ENCODE data around the gene CRYZL1. TPM values are rescaled to one million over a fixed set of nuclear protein-coding genes. Genes with fewer than 3 reads are reported as not detected.

The CRYZL1 gene
- total RNA-seq, 2 experiments from 2014 or later: 28.6 to 30.5 TPM

DNA sequence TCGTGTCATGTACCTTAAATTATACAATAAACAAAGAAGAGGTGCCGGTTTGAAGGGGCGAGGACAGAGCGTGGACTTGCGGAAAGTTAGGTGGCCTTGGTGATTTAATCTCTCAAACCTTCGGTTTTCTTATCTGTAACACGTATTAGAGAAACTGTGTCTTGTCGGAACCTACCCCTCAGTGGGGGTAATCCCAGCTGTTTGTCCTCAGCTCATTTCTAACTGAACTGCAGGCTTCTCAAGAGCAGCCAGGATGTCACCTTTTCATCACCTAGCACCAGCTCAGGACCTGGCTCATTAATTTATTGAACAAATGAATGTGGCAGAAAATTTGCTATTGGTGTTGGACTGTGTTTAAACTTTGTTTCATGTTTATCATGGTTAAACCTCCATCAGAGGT is 31.9 kb upstream of the CRYZL1 start:
- intact Hi-C loops (cut with DNase I, micrococcal nuclease): no loop called here
- no peaks in the 10 kb centered on the region for H3K4me1 ChIP-seq (ENCODE audit: insufficient read depth, low read length)
- ATAC-seq (ENCODE audit: poor library complexity): no peak
- no peaks in the 10 kb centered on the region for H3K27me3 Mint-ChIP-seq
- H3K9me3 ChIP-seq (ENCODE audit: control insufficient read depth in 1 of 2, insufficient read depth in 1 of 2, low read length in 2 of 2): no peaks in the 10 kb centered on the region
- ChIA-PET POLR2A (no interaction called here), CTCF (no interaction called here)
- TF ChIP-seq, protein P1, sequence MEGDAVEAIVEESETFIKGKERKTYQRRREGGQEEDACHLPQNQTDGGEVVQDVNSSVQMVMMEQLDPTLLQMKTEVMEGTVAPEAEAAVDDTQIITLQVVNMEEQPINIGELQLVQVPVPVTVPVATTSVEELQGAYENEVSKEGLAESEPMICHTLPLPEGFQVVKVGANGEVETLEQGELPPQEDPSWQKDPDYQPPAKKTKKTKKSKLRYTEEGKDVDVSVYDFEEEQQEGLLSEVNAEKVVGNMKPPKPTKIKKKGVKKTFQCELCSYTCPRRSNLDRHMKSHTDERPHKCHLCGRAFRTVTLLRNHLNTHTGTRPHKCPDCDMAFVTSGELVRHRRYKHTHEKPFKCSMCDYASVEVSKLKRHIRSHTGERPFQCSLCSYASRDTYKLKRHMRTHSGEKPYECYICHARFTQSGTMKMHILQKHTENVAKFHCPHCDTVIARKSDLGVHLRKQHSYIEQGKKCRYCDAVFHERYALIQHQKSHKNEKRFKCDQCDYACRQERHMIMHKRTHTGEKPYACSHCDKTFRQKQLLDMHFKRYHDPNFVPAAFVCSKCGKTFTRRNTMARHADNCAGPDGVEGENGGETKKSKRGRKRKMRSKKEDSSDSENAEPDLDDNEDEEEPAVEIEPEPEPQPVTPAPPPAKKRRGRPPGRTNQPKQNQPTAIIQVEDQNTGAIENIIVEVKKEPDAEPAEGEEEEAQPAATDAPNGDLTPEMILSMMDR (IDR thresholded peaks at IDR 0.05): no peak
- no peak overlapping the region for H3K4me3 ChIP-seq (ENCODE audit: low read length)
- no peaks in the 10 kb centered on the region for H3K36me3 Mint-ChIP-seq (ENCODE audit: low read depth)
- no peak overlapping the region for H3K27ac Mint-ChIP-seq
- no peak overlapping the region for H3K27ac ChIP-seq (ENCODE audit: low read depth in 1 of 2, low read length in 2 of 2)
- no peaks in the 10 kb centered on the region for H3K27me3 ChIP-seq (ENCODE audit: control insufficient read depth in 1 of 2, insufficient read depth in 2 of 2, low read length in 2 of 2)
- H3K9me3 Mint-ChIP-seq: no peaks in the 10 kb centered on the region
- no peaks in the 10 kb centered on the region for H3K36me3 ChIP-seq (ENCODE audit: insufficient read depth, low read length)
- no peaks in the 10 kb centered on the region for H3K4me1 Mint-ChIP-seq (ENCODE audit: low read depth)
- no peak overlapping the region for H3K4me3 Mint-ChIP-seq
- DNase-seq: no peak

GRCh38 chr21:33670076-33670978 is 28.8 kb upstream of the CRYZL1 start:
- Histone ChIP-seq H3K4me1 (ENCODE audit: insufficient read depth, low read length) (no peaks in the 10 kb centered on the region), H3K27ac (ENCODE audit: low read depth in 1 of 2, low read length in 2 of 2) (no peak overlapping the region), H3K9me3 (ENCODE audit: control insufficient read depth in 1 of 2, insufficient read depth in 1 of 2, low read length in 2 of 2) (no peaks in the 10 kb centered on the region), H3K4me3 (ENCODE audit: low read length) (no peak overlapping the region), H3K27me3 (ENCODE audit: control insufficient read depth in 1 of 2, insufficient read depth in 2 of 2, low read length in 2 of 2) (no peaks in the 10 kb centered on the region), H3K36me3 (ENCODE audit: insufficient read depth, low read length) (no peaks in the 10 kb centered on the region)
- no peaks in the 10 kb centered on the region for H3K9me3 Mint-ChIP-seq
- DNase-seq (no peak), ATAC-seq (ENCODE audit: poor library complexity) (no peak)
- intact Hi-C loops (cut with DNase I, micrococcal nuclease): no loop called here
- H3K4me1 Mint-ChIP-seq (ENCODE audit: low read depth): no peaks in the 10 kb centered on the region
- no peak overlapping the region for H3K4me3 Mint-ChIP-seq
- H3K27ac Mint-ChIP-seq: no peak overlapping the region
- POLR2A ChIA-PET: no interaction called here
- TF ChIP-seq, protein P1 (IDR thresholded peaks at IDR 0.05): no peak
- H3K27me3 Mint-ChIP-seq: no peaks in the 10 kb centered on the region
- H3K36me3 Mint-ChIP-seq (ENCODE audit: low read depth): no peaks in the 10 kb centered on the region
- CTCF ChIA-PET: no interaction called here

DNA sequence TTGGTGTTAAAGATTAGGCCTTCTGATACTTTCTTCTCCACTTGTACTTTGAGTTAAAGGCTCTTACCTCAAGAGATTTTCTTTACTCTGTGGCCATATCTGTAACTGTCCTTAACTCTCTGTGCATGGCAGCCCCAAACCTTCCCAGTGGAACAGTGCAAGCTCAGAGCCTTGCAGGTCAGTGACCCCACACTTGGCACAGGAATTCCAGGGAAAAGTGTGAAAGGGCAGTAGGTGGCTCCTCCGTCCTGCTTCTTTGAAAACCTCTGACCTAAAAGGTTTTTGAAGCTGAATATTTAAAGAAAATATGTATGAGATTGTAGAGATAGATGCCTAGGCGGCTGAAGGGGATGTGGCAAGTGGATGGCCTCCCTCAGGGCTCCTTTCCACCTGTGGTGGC is 27.1 kb upstream of the CRYZL1 start:
- H3K4me1 Mint-ChIP-seq (ENCODE audit: low read depth): no peaks in the 10 kb centered on the region
- intact Hi-C loops (cut with DNase I, micrococcal nuclease): no loop called here
- CTCF ChIA-PET: no interaction called here

More for the DNA sequence above, 27.1 kb upstream of the CRYZL1 start:
- no peak overlapping the region for H3K27ac ChIP-seq (ENCODE audit: low read depth in 1 of 2, low read length in 2 of 2)
- no peaks in the 10 kb centered on the region for H3K9me3 ChIP-seq (ENCODE audit: control insufficient read depth in 1 of 2, insufficient read depth in 1 of 2, low read length in 2 of 2)
- TF ChIP-seq, protein P1 (IDR thresholded peaks at IDR 0.05): no peak
- Mint-ChIP-seq H3K36me3 (ENCODE audit: low read depth) (no peaks in the 10 kb centered on the region), H3K4me3 (no peak overlapping the region), H3K27me3 (no peaks in the 10 kb centered on the region), H3K27ac (no peak overlapping the region), H3K9me3 (no peaks in the 10 kb centered on the region)
- no peaks in the 10 kb centered on the region for H3K36me3 ChIP-seq (ENCODE audit: insufficient read depth, low read length)
- DNase-seq (no peak), ATAC-seq (ENCODE audit: poor library complexity) (no peak)
- POLR2A ChIA-PET: no interaction called here
- H3K4me3 ChIP-seq (ENCODE audit: low read length): no peak overlapping the region
- H3K4me1 ChIP-seq (ENCODE audit: insufficient read depth, low read length): no peaks in the 10 kb centered on the region
- no peaks in the 10 kb centered on the region for H3K27me3 ChIP-seq (ENCODE audit: control insufficient read depth in 1 of 2, insufficient read depth in 2 of 2, low read length in 2 of 2)
